NCI-H82 treated with DMSO at 0.1 percent for 48 hours (cell line): Measurements from ENCODE around the gene RAD51B.

Experiments used
- DNase-seq: peaks from one replicate; lab custom pipeline; 2025; ENCODE audit not compliant: unreplicated experiment; lab: John Stamatoyannopoulos, UW

Gene RAD51B

GRCh38 chr14:68447581-68448251 is 628.1 kb downstream of the RAD51B start:
- DNase-seq = no peak

- DNase-seq = no peak
Measured at GRCh38 chr14:68448252-68448902, 628.8 kb downstream of the RAD51B start.

- DNase-seq = no peak
Measured at GRCh38 chr14:68449561-68450181, 630.1 kb downstream of the RAD51B start.

GRCh38 chr14:68450391-68451120 is 631.0 kb downstream of the RAD51B start:
- no peak for DNase-seq

GRCh38 chr14:68451696-68452373 is 632.3 kb downstream of the RAD51B start:
- DNase-seq = no peak

GRCh38 chr14:68458253-68458652 is 638.7 kb downstream of the RAD51B start:
- DNase-seq = no peak

- no peak for DNase-seq
Measured at GRCh38 chr14:68458840-68459469, 639.4 kb downstream of the RAD51B start.

- DNase-seq = no peak
Measured at GRCh38 chr14:68459480-68460136, 640.0 kb downstream of the RAD51B start.

- DNase-seq = no peak
Measured at GRCh38 chr14:68460541-68460940, 641.0 kb downstream of the RAD51B start.

- DNase-seq = no peak
Measured at GRCh38 chr14:68461086-68461485, 641.5 kb downstream of the RAD51B start.

- DNase-seq = no peak
Measured at GRCh38 chr14:68462683-68463082, 643.1 kb downstream of the RAD51B start.

- DNase-seq = no peak
Measured at GRCh38 chr14:68463299-68463698, 643.7 kb downstream of the RAD51B start.

- no peak for DNase-seq
Measured at GRCh38 chr14:68463705-68464374, 644.3 kb downstream of the RAD51B start.

- DNase-seq = no peak
Measured at GRCh38 chr14:68464711-68465110, 645.1 kb downstream of the RAD51B start.

- DNase-seq = no peak
Measured at GRCh38 chr14:68466491-68466977, 647.0 kb downstream of the RAD51B start.

GRCh38 chr14:68467425-68467824 is 647.8 kb downstream of the RAD51B start:
- DNase-seq = no peak

GRCh38 chr14:68468437-68469207 is 649.0 kb downstream of the RAD51B start:
- no peak for DNase-seq

- DNase-seq = no peak
Measured at GRCh38 chr14:68469208-68469713, 649.7 kb downstream of the RAD51B start.
